HuH-7 (cell line): ENCODE results near the gene KCNJ10.
"Not testable (repeated sequence)": the region's sequence is repeated elsewhere in the genome, so short reads cannot be mapped to it uniquely, and the experiment has no call there.

Source experiments
- DNase-seq: peaks from one replicate; pipeline ENCODE4 v3.0.0; 2011; ENCODE audit warnings: low spot score

Gene KCNJ10

GRCh38 chr1:160069460-160070231 is at the start of gene KCNJ10:
Gene KCNJ10, minus strand, starts transcription at chr1:160070160. Its CDS starts 27,628 bp downstream, at chr1:160042532.
- DNase-seq: no peak

GRCh38 chr1:160118928-160119327 is 49.0 kb upstream of the KCNJ10 start:
- no peak for DNase-seq

- no peak for DNase-seq
Measured at GRCh38 chr1:160117709-160118183, 47.8 kb upstream of the KCNJ10 start.

- no peak for DNase-seq
Measured at GRCh38 chr1:160117300-160117699, 47.3 kb upstream of the KCNJ10 start.

- DNase-seq: no peak
Measured at GRCh38 chr1:160116283-160117147, 46.6 kb upstream of the KCNJ10 start.

GRCh38 chr1:160115545-160116282 is 45.8 kb upstream of the KCNJ10 start, which contains the start of gene ATP1A2:
Gene ATP1A2, plus strand, starts transcription at chr1:160115759. Its CDS starts 103 bp downstream, at chr1:160115862.
- DNase-seq: no peak

GRCh38 chr1:160114085-160114484 is 44.1 kb upstream of the KCNJ10 start:
- DNase-seq: no peak

GRCh38 chr1:160113407-160113806 is 43.4 kb upstream of the KCNJ10 start:
- no peak for DNase-seq

GRCh38 chr1:160112357-160112756 is 42.4 kb upstream of the KCNJ10 start:
- DNase-seq: no peak

GRCh38 chr1:160111462-160111861 is 41.5 kb upstream of the KCNJ10 start:
- DNase-seq: not testable (repeated sequence)

GRCh38 chr1:160109686-160110085 is 39.7 kb upstream of the KCNJ10 start:
- DNase-seq: no peak

- peak; percentile 41 for DNase-seq
Measured at GRCh38 chr1:160108888-160109662, 39.1 kb upstream of the KCNJ10 start.

- no peak for DNase-seq
Measured at GRCh38 chr1:160107512-160107911, 37.6 kb upstream of the KCNJ10 start.

- DNase-seq: no peak
Measured at GRCh38 chr1:160105155-160105554, 35.2 kb upstream of the KCNJ10 start.

GRCh38 chr1:160104486-160104885 is 34.5 kb upstream of the KCNJ10 start:
- no peak for DNase-seq

GRCh38 chr1:160103658-160104408 is 33.9 kb upstream of the KCNJ10 start:
- DNase-seq: no peak

GRCh38 chr1:160101717-160102522 is 32.0 kb upstream of the KCNJ10 start:
- DNase-seq: no peak

- DNase-seq: peak; percentile 88
Measured at GRCh38 chr1:160101037-160101716, 31.2 kb upstream of the KCNJ10 start.

- no peak for DNase-seq
Measured at GRCh38 chr1:160099716-160100375, 29.9 kb upstream of the KCNJ10 start.
